Subcutaneous adipose tissue (tissue), 4 donors: ENCODE results near the gene RCAN2. TPM values are rescaled to one million over a fixed set of nuclear protein-coding genes. Genes with fewer than 3 reads are reported as not detected.

ENCODE experiments used
- total RNA-seq, 4 donors: library from RNA; depleted of rRNA; stranded (reverse); fragments of >200 nt; gene quantifications; one replicate each; pipeline ENCODE4 v1.1.0, GENCODE V29; 2016
- TF ChIP-seq, protein P1 (sequence below): fragments of 450-650 bp; IDR thresholded peaks from one replicate; pipeline ENCODE4 v1.5.1; 2016; ENCODE audit warnings: low read depth, mild to moderate bottlenecking, control low read depth, antibody characterized with exemption, moderate library complexity

The RCAN2 gene
- total RNA-seq, 4 donors from 2014 or later, result 8.8 to 17.2 (median 13.7) TPM

DNA sequence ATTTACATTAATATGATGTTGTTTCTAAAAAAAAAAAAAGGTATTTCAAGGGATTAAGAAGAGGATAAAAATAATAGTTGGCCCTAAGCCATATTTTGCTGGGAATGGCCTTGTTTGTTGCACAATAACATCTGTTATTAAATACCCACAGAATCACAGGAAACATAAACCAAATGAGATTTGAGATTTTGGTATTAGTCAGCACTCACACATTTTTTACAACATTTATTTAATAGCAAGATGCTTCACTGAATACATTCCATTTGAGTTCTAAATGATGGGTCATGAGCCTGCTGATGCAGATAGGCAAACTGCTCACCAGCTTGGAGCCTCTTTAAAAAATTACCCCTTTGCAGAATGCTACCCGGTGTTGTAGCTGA is 227.6 kb downstream of the RCAN2 start:
- TF ChIP-seq, protein P1, sequence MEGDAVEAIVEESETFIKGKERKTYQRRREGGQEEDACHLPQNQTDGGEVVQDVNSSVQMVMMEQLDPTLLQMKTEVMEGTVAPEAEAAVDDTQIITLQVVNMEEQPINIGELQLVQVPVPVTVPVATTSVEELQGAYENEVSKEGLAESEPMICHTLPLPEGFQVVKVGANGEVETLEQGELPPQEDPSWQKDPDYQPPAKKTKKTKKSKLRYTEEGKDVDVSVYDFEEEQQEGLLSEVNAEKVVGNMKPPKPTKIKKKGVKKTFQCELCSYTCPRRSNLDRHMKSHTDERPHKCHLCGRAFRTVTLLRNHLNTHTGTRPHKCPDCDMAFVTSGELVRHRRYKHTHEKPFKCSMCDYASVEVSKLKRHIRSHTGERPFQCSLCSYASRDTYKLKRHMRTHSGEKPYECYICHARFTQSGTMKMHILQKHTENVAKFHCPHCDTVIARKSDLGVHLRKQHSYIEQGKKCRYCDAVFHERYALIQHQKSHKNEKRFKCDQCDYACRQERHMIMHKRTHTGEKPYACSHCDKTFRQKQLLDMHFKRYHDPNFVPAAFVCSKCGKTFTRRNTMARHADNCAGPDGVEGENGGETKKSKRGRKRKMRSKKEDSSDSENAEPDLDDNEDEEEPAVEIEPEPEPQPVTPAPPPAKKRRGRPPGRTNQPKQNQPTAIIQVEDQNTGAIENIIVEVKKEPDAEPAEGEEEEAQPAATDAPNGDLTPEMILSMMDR, result no peak

DNA sequence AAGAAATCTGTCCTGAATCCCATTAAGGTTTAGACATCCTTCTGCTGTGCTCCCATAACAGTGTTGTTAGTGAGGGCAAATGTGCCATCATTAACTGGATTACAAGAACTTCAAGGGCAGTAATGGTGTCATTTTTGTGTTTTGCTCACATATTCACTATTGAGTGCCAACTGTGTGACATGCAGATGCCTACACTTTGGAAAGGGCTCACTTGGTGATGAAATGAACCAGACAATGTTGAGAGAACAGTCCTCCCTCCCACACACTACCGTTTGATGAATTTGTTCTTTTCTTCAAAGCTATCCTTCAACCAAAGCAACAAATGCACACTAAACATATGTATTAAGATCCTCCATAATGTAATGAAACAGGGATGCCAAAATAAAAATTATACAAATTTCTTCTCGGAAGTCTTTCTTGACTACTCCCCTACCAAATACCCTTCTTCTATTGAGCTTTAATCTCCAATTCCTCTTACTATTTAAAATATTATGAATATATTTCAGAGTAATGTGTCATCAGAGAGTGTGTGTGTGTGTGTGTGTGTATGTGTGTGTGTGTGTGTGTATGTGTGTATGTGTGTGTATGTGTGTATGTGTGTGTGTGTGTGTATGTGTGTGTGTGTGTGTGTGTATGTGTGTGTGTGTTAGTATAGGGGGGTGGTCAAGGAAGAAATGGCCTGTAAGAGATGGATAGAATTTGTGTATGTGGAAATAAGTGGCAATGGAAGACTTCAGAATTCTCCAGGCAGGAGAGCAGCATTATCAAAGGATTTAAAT is 228.1 kb downstream of the RCAN2 start:
- TF ChIP-seq, protein P1, result no peak

DNA sequence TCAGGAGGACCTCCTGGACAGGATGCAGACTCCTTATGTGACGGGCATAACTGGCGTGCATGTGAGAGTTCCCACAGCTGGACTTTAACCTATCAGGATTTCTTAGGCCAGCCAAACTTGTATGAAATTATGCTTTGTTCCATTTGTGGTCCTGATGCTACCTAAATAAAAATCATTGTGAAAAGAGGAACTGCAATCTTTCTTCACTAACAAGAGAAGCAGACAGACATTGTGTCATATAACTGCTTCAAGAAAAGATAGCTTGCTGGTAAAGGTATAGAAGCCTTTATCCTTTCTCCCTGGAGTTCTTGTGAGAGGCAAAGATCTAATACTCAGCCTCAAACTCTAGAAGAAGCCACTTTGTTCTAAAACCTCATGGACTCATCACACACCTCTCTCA is 233.0 kb downstream of the RCAN2 start:
- TF ChIP-seq, protein P1, result no peak

DNA sequence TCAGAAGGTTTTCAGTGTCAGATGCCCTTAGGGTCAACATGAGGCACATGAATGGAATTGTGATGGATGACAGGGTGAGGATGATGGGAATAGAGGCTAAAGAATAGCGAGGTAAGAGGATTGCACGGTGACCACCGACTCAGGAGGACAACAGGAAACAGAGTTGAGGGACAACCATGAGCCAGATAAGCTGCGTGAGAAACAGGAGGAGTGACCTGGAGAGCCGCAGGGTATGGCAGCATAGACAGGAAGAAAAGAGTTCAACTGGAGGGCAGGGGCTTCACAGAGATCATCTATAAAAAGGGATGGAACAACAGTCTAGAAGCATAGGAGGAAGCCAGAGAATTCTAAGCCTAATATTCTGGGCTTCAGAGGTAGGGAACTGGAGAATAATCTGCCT is 235.7 kb downstream of the RCAN2 start:
- TF ChIP-seq, protein P1, result no peak

DNA sequence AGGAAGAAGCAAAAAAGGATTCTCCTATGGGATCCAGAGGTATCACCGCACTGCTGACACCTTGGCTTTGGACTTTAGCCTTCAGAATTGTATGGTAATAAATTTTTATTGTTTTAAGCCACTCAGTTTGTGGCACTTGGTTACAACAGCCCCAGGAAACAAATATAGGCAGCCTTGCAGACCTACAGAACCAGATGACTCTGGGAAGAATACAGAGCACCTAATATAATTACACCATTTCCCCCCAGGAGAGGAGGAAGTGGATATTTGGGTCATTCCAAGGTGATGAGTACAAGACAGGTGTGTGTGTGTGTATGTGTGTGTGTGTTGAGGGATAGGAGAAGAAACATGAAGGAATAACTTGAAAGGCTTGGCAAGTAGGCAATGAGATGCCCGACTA is 236.3 kb downstream of the RCAN2 start:
- TF ChIP-seq, protein P1, result no peak

DNA sequence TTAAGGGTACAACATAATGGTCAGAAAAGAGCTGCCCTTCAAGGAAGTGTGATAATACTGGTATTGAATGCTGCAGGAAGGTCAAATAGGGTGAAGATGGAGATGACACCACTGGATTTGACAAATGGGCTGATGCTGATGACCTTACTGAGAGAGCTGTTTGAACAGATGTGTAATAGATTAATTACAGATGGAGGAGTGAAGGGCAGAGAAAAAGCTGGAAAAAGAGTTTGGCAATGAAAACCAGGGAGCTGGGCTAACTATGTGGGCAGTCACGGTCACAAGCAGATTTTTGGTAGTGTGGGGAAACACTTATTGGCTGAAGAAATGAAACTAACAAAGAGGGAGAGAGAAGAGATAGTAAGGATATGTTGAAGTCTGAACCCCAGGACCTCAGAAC is 236.9 kb downstream of the RCAN2 start:
- TF ChIP-seq, protein P1, result no peak

DNA sequence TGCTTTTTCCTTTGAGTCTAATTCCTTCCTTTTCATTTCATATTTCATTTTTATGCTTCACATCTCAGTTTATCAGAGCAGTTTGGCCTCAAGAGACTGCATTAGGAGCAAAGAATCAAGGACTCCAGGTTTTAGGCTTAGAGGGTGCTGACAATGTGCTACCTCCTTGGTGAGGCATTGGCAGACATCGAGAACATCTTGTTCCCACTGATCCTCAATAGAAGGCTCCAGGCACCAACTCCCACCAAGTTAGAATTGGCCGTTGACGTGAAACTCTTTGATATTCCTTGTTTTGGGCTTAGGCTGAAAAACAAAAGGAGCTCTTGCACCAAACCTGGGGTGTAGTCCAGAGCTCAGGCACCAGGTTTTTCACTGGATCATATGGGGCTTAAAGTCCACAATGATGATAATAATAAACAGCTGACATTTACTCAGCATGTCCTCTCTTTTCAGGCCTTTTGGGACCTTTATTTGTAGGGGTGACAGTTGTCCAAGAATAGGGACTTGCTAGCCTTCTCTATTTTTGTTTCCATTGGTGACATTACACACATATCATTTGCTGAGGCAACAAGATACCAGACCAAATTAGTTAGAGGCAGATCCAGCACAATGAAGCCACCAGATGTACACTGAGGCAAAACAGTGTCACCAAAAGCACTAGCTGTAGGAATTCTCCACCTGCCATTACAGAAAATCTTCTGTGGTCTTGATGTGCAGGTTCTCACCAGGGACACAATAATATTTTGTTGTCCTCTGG is 239.5 kb downstream of the RCAN2 start:
- TF ChIP-seq, protein P1, result no peak
